Upper lobe of left lung (tissue), 6 donors: ENCODE measurements around the gene RHBDL2. TPM values are rescaled to one million over a fixed set of nuclear protein-coding genes. Genes with fewer than 3 reads are reported as not detected.

Experiments used
- ATAC-seq, 2 donors: fragments of 200-7000 bp; cut with Tn5 transposase; one replicate each; pipeline ENCODE4 v1.9.1; 2022; ENCODE audit warnings: mild to moderate bottlenecking in 2 of 2, moderate library complexity in 2 of 2; ENCODE audit not compliant: low FRiP score in 2 of 2
- DNase-seq, 2 donors: peaks; one replicate each; pipeline ENCODE4 v3.0.0-alpha.2; 2019 to 2020
- H3K27ac ChIP-seq, 4 donors: fragments of 200-600 bp; sonication (generic); one replicate each; pipeline ENCODE4 v1.5.1; 2016 to 2019
- H3K27me3 ChIP-seq, 4 donors: fragments of 200-600 bp; sonication (generic); one replicate each; pipeline ENCODE4 v1.5.1; 2017 to 2019
- H3K36me3 ChIP-seq, 4 donors: fragments of 200-600 bp; sonication (generic); one replicate each; pipeline ENCODE4 v1.5.1; 2016 to 2019
- H3K4me1 ChIP-seq, 4 donors: fragments of 200-600 bp; sonication (generic); one replicate each; pipeline ENCODE4 v1.5.1; 2018 to 2019
- H3K4me3 ChIP-seq, 4 donors: fragments of 200-600 bp; sonication (generic); one replicate each; pipeline ENCODE4 v1.5.1; 2017 to 2019; ENCODE audit warnings: mild to moderate bottlenecking in 2 of 4, moderate library complexity in 1 of 4
- H3K9me3 ChIP-seq, 4 donors: fragments of 200-600 bp; sonication (generic); one replicate each; pipeline ENCODE4 v1.5.1; 2018 to 2019
- EP300 ChIP-seq, 4 donors: sonication (generic); formaldehyde crosslinking; IDR thresholded peaks; one replicate each; pipeline ENCODE4 v1.5.1; 2017; ENCODE audit warnings: antibody characterized with exemption in 4 of 4, control low read depth in 2 of 4
- POLR2A ChIP-seq, 4 donors: fragments of 450-650 bp; IDR thresholded peaks; one replicate each; pipeline ENCODE4 v1.5.1; 2016 to 2017; ENCODE audit warnings: antibody characterized with exemption in 4 of 4, mild to moderate bottlenecking in 2 of 4
- POLR2AphosphoS5 ChIP-seq, 2 donors: sonication (generic); formaldehyde crosslinking; IDR thresholded peaks; one replicate each; pipeline ENCODE4 v1.5.1; 2017; ENCODE audit warnings: antibody characterized with exemption in 2 of 2
- WGBS, 2 donors: methylation state at CpG; one replicate each; pipeline ENCODE4 v1.1.5; 2017 to 2018; 5-methylcytosine and 5-hydroxymethylcytosine counted together
- total RNA-seq, 6 donors: library from RNA; depleted of rRNA in 4 of 6; stranded (reverse); fragments of >200 nt in 4 of 6; gene quantifications; one replicate each; pipeline versions ENCODE4 v1.1.0 to v1.2.1, GENCODE V29; 2016 to 2021
- TF ChIP-seq, protein P1 (sequence below), 6 experiments: fragments of 450-650 bp in 4 of 6; fragments of 200-600 bp in 2 of 6; sonication (generic) in 2 of 6; IDR thresholded peaks; one replicate each; pipeline ENCODE4 v1.5.1; 2016 to 2019; ENCODE audit warnings: antibody characterized with exemption in 6 of 6
- donor health status: DM: no; HTN: no; CAD: no; lungs with moderate emphysema.
- donor health status: DM: no; HTN: yes; CAD: no; lungs with severe emphysema.

The RHBDL2 gene
- total RNA-seq, 6 donors from 2014 or later = 0.43 to 7.8 (median 2.2) TPM

DNA sequence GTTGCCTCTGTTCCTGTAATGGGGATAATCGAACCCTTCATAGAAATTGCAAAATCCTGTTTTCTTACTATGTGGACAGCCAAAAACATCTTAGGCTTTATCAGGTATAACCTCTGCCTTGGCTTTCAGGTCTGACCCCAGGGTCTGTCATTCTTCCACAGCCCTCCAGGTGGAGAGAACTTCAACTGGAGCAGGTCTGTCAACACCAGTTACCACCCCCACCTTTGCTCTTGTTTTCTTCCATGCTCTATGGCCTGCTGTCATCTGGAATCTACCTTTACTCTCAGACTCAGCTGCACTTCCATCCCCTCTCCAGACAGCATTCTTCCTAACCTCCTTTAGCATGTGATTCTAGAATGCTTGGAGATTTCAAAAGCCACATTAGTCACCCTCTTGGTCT lies 49.9 kb downstream of the RHBDL2 start:
- Histone ChIP-seq H3K27me3 (no peaks in the 10 kb centered on the region), H3K9me3 (no peaks in the 10 kb centered on the region), H3K36me3 (no peaks in the 10 kb centered on the region), H3K27ac (no peak overlapping the region), H3K4me3 (no peak overlapping the region), H3K4me1 (no peaks in the 10 kb centered on the region)
- no peak for TF ChIP-seq POLR2AphosphoS5 (IDR thresholded peaks at IDR 0.05)
- TF ChIP-seq, protein P1, sequence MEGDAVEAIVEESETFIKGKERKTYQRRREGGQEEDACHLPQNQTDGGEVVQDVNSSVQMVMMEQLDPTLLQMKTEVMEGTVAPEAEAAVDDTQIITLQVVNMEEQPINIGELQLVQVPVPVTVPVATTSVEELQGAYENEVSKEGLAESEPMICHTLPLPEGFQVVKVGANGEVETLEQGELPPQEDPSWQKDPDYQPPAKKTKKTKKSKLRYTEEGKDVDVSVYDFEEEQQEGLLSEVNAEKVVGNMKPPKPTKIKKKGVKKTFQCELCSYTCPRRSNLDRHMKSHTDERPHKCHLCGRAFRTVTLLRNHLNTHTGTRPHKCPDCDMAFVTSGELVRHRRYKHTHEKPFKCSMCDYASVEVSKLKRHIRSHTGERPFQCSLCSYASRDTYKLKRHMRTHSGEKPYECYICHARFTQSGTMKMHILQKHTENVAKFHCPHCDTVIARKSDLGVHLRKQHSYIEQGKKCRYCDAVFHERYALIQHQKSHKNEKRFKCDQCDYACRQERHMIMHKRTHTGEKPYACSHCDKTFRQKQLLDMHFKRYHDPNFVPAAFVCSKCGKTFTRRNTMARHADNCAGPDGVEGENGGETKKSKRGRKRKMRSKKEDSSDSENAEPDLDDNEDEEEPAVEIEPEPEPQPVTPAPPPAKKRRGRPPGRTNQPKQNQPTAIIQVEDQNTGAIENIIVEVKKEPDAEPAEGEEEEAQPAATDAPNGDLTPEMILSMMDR (IDR thresholded peaks at IDR 0.05) = no peak
- no peak for TF ChIP-seq POLR2A (IDR thresholded peaks at IDR 0.05)
- no peak for TF ChIP-seq EP300 (IDR thresholded peaks at IDR 0.05)
- 77 to 87% methylated on average over 1 of the region's 1 CpG for WGBS, 2 donors
- ATAC-seq (no peak), DNase-seq (no peak)

- no peaks in the 10 kb centered on the region for H3K4me1 ChIP-seq
- WGBS, 2 donors = 73 to 84% methylated on average over 5 of the region's 5 CpGs
- no peaks in the 10 kb centered on the region for H3K27me3 ChIP-seq
- H3K4me3 ChIP-seq = no peak overlapping the region
- H3K36me3 ChIP-seq = no peaks in the 10 kb centered on the region
- no peak for TF ChIP-seq EP300 (IDR thresholded peaks at IDR 0.05)
- no peak for TF ChIP-seq POLR2A (IDR thresholded peaks at IDR 0.05)
- no peak for TF ChIP-seq POLR2AphosphoS5 (IDR thresholded peaks at IDR 0.05)
- H3K9me3 ChIP-seq = no peaks in the 10 kb centered on the region
- H3K27ac ChIP-seq = no peak overlapping the region
- no peak for ATAC-seq
- DNase-seq = no peak
These were observed 52.0 kb downstream of the RHBDL2 start for GRCh38 chr1:38889589-38889988.

GRCh38 chr1:38888423-38889333 lies 53.0 kb downstream of the RHBDL2 start:
- no peak for ATAC-seq
- WGBS, 2 donors = 84 to 87% methylated on average over 9 of the region's 9 CpGs
- no peak overlapping the region for H3K27ac ChIP-seq
- no peak for TF ChIP-seq POLR2AphosphoS5 (IDR thresholded peaks at IDR 0.05)
- TF ChIP-seq EP300 (IDR thresholded peaks at IDR 0.05) = no peak
- TF ChIP-seq POLR2A (IDR thresholded peaks at IDR 0.05) = no peak
- TF ChIP-seq, protein P1 (IDR thresholded peaks at IDR 0.05) = no peak
- no peak overlapping the region for H3K4me3 ChIP-seq
- no peaks in the 10 kb centered on the region for H3K4me1 ChIP-seq
- no peak for DNase-seq
- H3K9me3 ChIP-seq = no peaks in the 10 kb centered on the region
- H3K36me3 ChIP-seq = no peaks in the 10 kb centered on the region
- no peaks in the 10 kb centered on the region for H3K27me3 ChIP-seq

DNA sequence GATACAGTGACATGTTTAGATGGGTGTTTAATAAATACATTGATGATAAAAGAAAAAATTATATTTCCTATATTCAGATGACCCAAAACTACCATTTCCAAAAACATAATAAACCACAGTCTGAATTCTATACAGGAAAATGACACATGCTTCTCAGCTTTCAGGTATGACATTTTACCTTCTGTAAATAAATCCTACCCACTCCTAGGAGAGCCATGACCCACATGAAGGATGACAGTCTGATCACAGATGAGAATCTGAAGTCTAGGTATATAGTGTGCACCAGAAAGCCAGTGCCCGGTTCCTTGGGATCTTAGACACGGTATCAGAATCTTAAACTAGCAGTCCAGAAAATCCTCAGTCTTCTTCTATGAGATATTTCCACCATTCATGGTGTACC lies 56.5 kb downstream of the RHBDL2 start:
- ATAC-seq (no peak), DNase-seq (no peak)
- Histone ChIP-seq H3K36me3 (no peaks in the 10 kb centered on the region), H3K4me3 (no peak overlapping the region), H3K9me3 (no peaks in the 10 kb centered on the region), H3K4me1 (no peaks in the 10 kb centered on the region), H3K27ac (no peak overlapping the region), H3K27me3 (no peaks in the 10 kb centered on the region)
- TF ChIP-seq, protein P1 (IDR thresholded peaks at IDR 0.05) = no peak
- TF ChIP-seq POLR2A (IDR thresholded peaks at IDR 0.05) (no peak), POLR2AphosphoS5 (IDR thresholded peaks at IDR 0.05) (no peak), EP300 (IDR thresholded peaks at IDR 0.05) (no peak)
- WGBS, 2 donors = 93 to 100% methylated on average over 2 of the region's 2 CpGs

DNA sequence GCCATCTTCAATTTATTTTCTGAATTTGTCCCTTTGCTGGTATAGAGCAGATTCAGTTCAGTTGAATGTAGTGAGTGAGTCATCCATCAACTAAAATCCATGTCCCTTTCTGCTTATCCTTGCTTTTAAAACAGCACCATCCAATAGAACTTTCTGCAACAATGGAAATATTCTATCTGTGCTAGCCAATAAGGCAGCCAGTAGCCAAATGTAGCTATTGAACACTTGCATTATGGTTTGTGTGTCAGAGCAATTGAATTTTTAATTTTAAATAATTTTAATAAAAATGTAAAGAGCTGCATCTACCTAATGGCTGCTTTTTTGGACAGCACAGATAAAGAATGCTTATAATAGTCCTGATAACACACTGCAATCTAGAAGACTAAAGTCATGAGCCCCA lies 60.1 kb downstream of the RHBDL2 start, which contains the start of gene GJA9:
TSS of gene GJA9 (minus strand) at position 101 of the 400 bp plus-strand sequence. CDS start 5,489 bp downstream, outside the sequence.
- H3K9me3 ChIP-seq = no peaks in the 10 kb centered on the region
- DNase-seq (no peak), ATAC-seq (no peak)
- H3K36me3 ChIP-seq = no peaks in the 10 kb centered on the region
- H3K4me1 ChIP-seq = no peaks in the 10 kb centered on the region
- no peak within 1 kb of the TSS for H3K4me3 ChIP-seq
- H3K27ac ChIP-seq = no peak within 1 kb of the TSS
- no peaks in the 10 kb centered on the region for H3K27me3 ChIP-seq
- TF ChIP-seq, protein P1 (IDR thresholded peaks at IDR 0.05) = no peak
- TF ChIP-seq POLR2AphosphoS5 (IDR thresholded peaks at IDR 0.05) (no peak), POLR2A (IDR thresholded peaks at IDR 0.05) (no peak)
